ENCODE data around the gene TNIK. TPM values are rescaled to one million over a fixed set of nuclear protein-coding genes. Genes with fewer than 3 reads are reported as not detected.

TNIK gene
- total RNA-seq, 1 donor from 2014 or later = 15.5 TPM

DNA sequence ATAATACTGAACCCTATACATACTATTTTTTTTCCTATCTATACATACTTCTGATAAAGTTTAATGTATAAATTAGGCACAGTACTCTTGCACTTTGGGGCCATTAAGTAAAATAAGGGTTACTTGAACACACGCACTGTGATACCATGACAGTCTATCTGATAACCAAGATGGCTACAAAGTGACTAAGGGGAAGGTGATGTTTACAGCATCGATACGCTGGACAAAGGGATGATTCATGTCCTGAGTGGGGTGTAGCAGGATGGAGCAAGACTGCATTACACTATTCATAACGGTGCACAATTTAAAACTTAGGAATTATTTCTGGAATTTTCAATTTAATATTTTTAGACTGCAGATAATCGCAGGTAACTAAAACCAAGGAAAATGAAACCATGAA is 403.7 kb downstream of the TNIK start:
- DNase-seq (ENCODE audit: extremely low spot score, unreplicated experiment) = no peak
- Mint-ChIP-seq H3K4me1 (ENCODE audit: unreplicated experiment) (peaks cover 5% of the 10 kb centered on the region), H3K4me3 (ENCODE audit: unreplicated experiment) (no peak overlapping the region), H3K36me3 (ENCODE audit: unreplicated experiment) (peaks cover 4% of the 10 kb centered on the region), H3K27me3 (ENCODE audit: unreplicated experiment) (no peaks in the 10 kb centered on the region), H3K9me3 (ENCODE audit: unreplicated experiment) (no peaks in the 10 kb centered on the region), H3K27ac (ENCODE audit: unreplicated experiment) (no peak overlapping the region)
- TF ChIP-seq, protein P1, sequence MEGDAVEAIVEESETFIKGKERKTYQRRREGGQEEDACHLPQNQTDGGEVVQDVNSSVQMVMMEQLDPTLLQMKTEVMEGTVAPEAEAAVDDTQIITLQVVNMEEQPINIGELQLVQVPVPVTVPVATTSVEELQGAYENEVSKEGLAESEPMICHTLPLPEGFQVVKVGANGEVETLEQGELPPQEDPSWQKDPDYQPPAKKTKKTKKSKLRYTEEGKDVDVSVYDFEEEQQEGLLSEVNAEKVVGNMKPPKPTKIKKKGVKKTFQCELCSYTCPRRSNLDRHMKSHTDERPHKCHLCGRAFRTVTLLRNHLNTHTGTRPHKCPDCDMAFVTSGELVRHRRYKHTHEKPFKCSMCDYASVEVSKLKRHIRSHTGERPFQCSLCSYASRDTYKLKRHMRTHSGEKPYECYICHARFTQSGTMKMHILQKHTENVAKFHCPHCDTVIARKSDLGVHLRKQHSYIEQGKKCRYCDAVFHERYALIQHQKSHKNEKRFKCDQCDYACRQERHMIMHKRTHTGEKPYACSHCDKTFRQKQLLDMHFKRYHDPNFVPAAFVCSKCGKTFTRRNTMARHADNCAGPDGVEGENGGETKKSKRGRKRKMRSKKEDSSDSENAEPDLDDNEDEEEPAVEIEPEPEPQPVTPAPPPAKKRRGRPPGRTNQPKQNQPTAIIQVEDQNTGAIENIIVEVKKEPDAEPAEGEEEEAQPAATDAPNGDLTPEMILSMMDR (IDR thresholded peaks at IDR 0.05) = no peak

GRCh38 chr3:171055336-171056178 is 404.6 kb downstream of the TNIK start:
- Mint-ChIP-seq H3K9me3 (ENCODE audit: unreplicated experiment) (no peaks in the 10 kb centered on the region), H3K36me3 (ENCODE audit: unreplicated experiment) (peaks cover 4% of the 10 kb centered on the region), H3K27ac (ENCODE audit: unreplicated experiment) (peak overlapping the region; percentile 55), H3K4me1 (ENCODE audit: unreplicated experiment) (peaks cover 5% of the 10 kb centered on the region), H3K27me3 (ENCODE audit: unreplicated experiment) (no peaks in the 10 kb centered on the region), H3K4me3 (ENCODE audit: unreplicated experiment) (no peak overlapping the region)
- TF ChIP-seq, protein P1 (IDR thresholded peaks at IDR 0.05) = no peak
- DNase-seq (ENCODE audit: extremely low spot score, unreplicated experiment) = no peak

- H3K4me1 Mint-ChIP-seq (ENCODE audit: unreplicated experiment) = peaks cover 5% of the 10 kb centered on the region
Observed at GRCh38 chr3:171054921-171055320, 405.3 kb downstream of the TNIK start.

DNA sequence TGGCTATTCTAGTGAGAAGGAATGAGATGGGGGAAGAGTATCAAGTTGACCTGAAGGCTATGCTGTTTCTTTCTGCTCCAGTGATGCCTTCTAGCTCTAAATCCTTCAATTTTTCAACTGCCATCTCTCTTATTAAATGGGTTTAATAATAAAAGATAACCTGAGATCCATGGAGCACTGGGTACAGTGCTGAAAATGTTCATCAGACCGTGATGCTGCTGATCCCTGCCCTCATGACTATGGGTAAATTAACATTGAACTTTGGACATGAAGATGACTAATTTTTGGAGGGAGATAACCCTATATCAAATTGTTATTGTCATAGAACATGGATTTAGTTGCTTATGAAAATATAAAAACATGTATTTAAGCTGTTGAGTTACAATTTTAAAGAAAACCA is 406.0 kb downstream of the TNIK start:
- Mint-ChIP-seq H3K4me1 (ENCODE audit: unreplicated experiment) (peaks cover 5% of the 10 kb centered on the region), H3K27me3 (ENCODE audit: unreplicated experiment) (no peaks in the 10 kb centered on the region), H3K4me3 (ENCODE audit: unreplicated experiment) (no peak overlapping the region), H3K9me3 (ENCODE audit: unreplicated experiment) (no peaks in the 10 kb centered on the region), H3K27ac (ENCODE audit: unreplicated experiment) (no peak overlapping the region), H3K36me3 (ENCODE audit: unreplicated experiment) (peaks cover under 1% of the 10 kb centered on the region)
- TF ChIP-seq, protein P1 (IDR thresholded peaks at IDR 0.05) = no peak
- no peak for DNase-seq (ENCODE audit: extremely low spot score, unreplicated experiment)

More at GRCh38 chr3:171054921-171055320, 405.3 kb downstream of the TNIK start:
- Mint-ChIP-seq H3K27me3 (ENCODE audit: unreplicated experiment) (no peaks in the 10 kb centered on the region), H3K27ac (ENCODE audit: unreplicated experiment) (peak overlapping the region; percentile 55), H3K4me3 (ENCODE audit: unreplicated experiment) (no peak overlapping the region), H3K9me3 (ENCODE audit: unreplicated experiment) (no peaks in the 10 kb centered on the region), H3K36me3 (ENCODE audit: unreplicated experiment) (peaks cover 4% of the 10 kb centered on the region)
- DNase-seq (ENCODE audit: extremely low spot score, unreplicated experiment) = no peak
- TF ChIP-seq, protein P1 (IDR thresholded peaks at IDR 0.05) = peak; percentile 13

DNA sequence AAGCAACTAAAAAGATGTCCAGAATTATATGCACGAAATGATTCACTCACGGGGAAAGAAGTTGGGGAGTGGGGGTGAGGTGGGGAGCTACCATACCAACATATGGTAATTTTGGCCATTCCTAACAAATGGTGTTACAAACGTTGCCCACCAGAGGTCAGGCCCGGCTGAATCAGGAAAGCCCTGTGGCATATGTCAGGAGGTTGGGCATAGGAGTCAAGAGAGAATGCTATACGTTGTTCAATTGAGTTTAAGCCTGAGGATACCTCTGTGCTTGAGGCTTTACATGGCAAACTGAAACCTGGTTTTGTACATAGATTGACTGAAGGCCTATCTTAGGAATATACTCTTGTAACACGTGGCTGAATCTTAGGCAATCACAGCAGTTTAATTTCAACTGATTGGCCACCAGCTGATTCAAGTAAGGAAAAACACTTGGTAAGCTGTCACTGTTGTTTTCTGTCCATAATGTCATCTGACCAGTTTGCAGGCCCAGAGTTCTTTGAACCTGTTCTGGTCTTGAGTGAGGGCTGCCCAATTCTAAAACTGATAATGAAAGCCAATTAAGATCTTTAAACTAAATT is 410.3 kb downstream of the TNIK start:
- no peaks in the 10 kb centered on the region for H3K27me3 Mint-ChIP-seq (ENCODE audit: unreplicated experiment)
- H3K4me3 Mint-ChIP-seq (ENCODE audit: unreplicated experiment) = no peak overlapping the region
- H3K9me3 Mint-ChIP-seq (ENCODE audit: unreplicated experiment) = no peaks in the 10 kb centered on the region
- no peak overlapping the region for H3K27ac Mint-ChIP-seq (ENCODE audit: unreplicated experiment)
- peak; percentile 86 for DNase-seq (ENCODE audit: extremely low spot score, unreplicated experiment)
- no peaks in the 10 kb centered on the region for H3K36me3 Mint-ChIP-seq (ENCODE audit: unreplicated experiment)
- H3K4me1 Mint-ChIP-seq (ENCODE audit: unreplicated experiment) = peaks cover 11% of the 10 kb centered on the region
- TF ChIP-seq, protein P1 (IDR thresholded peaks at IDR 0.05) = peak; percentile 79
